Measurements from ENCODE around the gene HBQ1. TPM values are rescaled to one million over a fixed set of nuclear protein-coding genes. Genes with fewer than 3 reads are reported as not detected.
A peak's percentile ranks its signal among the peaks of the same experiment; 100 is the strongest.
"Not testable (repeated sequence)": the region's sequence is repeated elsewhere in the genome, so short reads cannot be mapped to it uniquely, and the experiment has no call there.

Gene HBQ1
- total and polyA plus RNA-seq, 12 donors = 0.09 TPM; not detected in 11

DNA sequence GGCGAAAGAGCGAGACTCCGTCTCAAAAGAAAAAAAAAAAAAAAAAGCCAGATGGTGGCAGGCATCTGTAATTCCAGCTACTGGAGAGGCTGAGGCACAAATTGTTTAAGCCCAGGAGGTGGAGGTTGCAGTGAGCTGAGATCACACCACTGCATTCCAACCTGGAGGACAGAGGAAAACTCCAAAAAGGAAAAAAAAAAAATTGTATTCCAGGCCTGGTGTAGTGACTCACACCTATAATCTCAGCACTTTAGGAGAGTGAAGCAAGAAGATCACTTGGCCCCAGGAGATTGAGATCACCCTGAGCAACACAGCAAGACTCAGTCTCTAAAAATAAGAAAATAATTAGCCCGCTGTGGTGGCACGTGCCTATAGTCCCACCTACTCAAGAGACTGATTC lies 20.1 kb downstream of the HBQ1 start:
- Histone ChIP-seq H3K27me3 (no peaks in the 10 kb centered on the region), H3K4me3 (no peak overlapping the region), H3K4me1 (no peaks in the 10 kb centered on the region), H3K36me3 (peaks cover 0 to 100% (median 73%) of the 10 kb centered on the region in 9 donors), H3K27ac (no peak overlapping the region), H3K9me3 (no peaks in the 10 kb centered on the region)
- no peak for ATAC-seq
- DNase-seq = no peak
- WGBS, 2 donors = 88 to 94% methylated on average over 5 of the region's 5 CpGs
- intact Hi-C loops (cut with DNase I) = no loop called here
- TF ChIP-seq CTCF (IDR thresholded peaks at IDR 0.05) = no peak

DNA sequence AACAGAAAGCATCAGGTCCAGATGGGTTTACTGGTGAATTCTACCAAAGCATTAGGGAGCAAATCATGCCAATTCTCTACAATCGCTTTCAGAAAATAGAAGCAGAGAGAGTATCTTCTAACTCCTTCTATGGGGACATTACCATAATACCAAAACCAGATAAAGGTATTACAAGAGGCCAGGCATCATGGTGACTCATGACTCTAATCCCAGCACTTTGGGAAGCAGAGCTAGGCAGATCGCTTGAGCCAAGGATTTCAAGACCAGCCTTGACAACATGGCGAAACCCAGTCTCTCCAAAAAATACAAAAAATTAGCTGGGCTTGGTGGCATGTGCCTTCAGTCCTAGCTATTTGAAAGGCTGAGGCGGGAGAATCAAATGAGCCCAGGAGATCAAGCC lies 23.0 kb downstream of the HBQ1 start:
- TF ChIP-seq CTCF (IDR thresholded peaks at IDR 0.05) = no peak
- peaks cover 4 to 100% (median 75%) of the 10 kb centered on the region in 9 donors for H3K36me3 ChIP-seq
- H3K9me3 ChIP-seq = no peaks in the 10 kb centered on the region
- H3K4me1 ChIP-seq = peaks cover 0 to 3% (median 0%) of the 10 kb centered on the region in 9 donors
- no peaks in the 10 kb centered on the region for H3K27me3 ChIP-seq
- WGBS, 2 donors = 96 to 98% methylated on average over 4 of the region's 4 CpGs
- no peak for ATAC-seq
- intact Hi-C loops (cut with DNase I) = no loop called here
- no peak for DNase-seq
- H3K4me3 ChIP-seq = no peak overlapping the region
- H3K27ac ChIP-seq = no peak overlapping the region

GRCh38 chr16:204046-204445 lies 23.8 kb downstream of the HBQ1 start:
- DNase-seq; H3K4me1 ChIP-seq; ATAC-seq; H3K4me3 ChIP-seq; H3K9me3 ChIP-seq; intact Hi-C loops (cut with DNase I); H3K27me3 ChIP-seq; H3K27ac ChIP-seq: not testable (repeated sequence)
- 93 to 96% methylated on average over 9 of the region's 9 CpGs for WGBS, 2 donors
- peaks cover under 1 to 100% (median 76%) of the 10 kb centered on the region in 9 donors for H3K36me3 ChIP-seq

DNA sequence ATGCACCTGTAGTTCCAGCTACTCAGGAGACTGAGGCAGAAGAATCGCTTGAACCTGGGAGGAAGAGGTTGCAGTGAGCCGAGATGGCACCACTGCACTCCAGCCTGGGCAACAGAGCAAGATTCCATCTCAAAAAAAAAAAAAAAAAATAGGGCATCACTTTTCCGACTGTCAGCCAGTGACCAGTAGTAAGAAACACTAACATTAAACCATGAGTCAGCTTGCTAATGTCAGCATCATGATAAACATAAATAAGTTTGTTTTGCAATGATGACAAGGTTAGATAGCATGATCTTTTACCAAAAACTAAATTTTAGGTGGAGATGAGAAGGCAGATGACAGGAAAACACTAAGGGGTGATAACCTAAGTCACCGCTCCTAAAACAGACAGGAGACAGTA lies 29.1 kb downstream of the HBQ1 start:
- 91 to 94% methylated on average over 4 of the region's 4 CpGs for WGBS, 2 donors
- H3K27ac ChIP-seq; H3K4me3 ChIP-seq; intact Hi-C loops (cut with DNase I); ATAC-seq; H3K9me3 ChIP-seq; H3K27me3 ChIP-seq; DNase-seq: not testable (repeated sequence)
- Histone ChIP-seq H3K36me3 (peaks cover 0 to 100% (median 54%) of the 10 kb centered on the region in 9 donors), H3K4me1 (peaks cover 3 to 23% (median 6%) of the 10 kb centered on the region in 9 donors)

- ATAC-seq = peak in 3 of 8 donors; percentile 53 to 55 (median 55)
- H3K9me3 ChIP-seq; H3K4me3 ChIP-seq; H3K27me3 ChIP-seq; intact Hi-C loops (cut with DNase I); DNase-seq; H3K27ac ChIP-seq: not testable (repeated sequence)
- Histone ChIP-seq H3K4me1 (peaks cover 0 to 23% (median 6%) of the 10 kb centered on the region in 9 donors), H3K36me3 (peaks cover 0 to 100% (median 45%) of the 10 kb centered on the region in 9 donors)
- WGBS, 2 donors = 86 to 88% methylated on average over 14 of the region's 14 CpGs
Observed at GRCh38 chr16:211631-212180, 31.4 kb downstream of the HBQ1 start.

- Histone ChIP-seq H3K4me1 (peaks cover 0 to 23% (median 6%) of the 10 kb centered on the region in 9 donors), H3K27ac (peak overlapping the region in 4 of 10 donors; percentile 1 to 61 (median 32)), H3K4me3 (no peak overlapping the region), H3K27me3 (no peaks in the 10 kb centered on the region), H3K36me3 (peaks cover 0 to 100% (median 46%) of the 10 kb centered on the region in 9 donors), H3K9me3 (no peaks in the 10 kb centered on the region)
- ATAC-seq (peak in 4 of 8 donors; percentile 51 to 82 (median 58)), DNase-seq (no peak)
- no peak for TF ChIP-seq CTCF (IDR thresholded peaks at IDR 0.05)
- intact Hi-C loops (cut with DNase I) = no loop called here
- WGBS, 2 donors = 81 to 94% methylated on average over 3 of the region's 3 CpGs
Observed at GRCh38 chr16:212999-213398, 32.7 kb downstream of the HBQ1 start.
